ENCODE measurements around the gene NTRK1. TPM values are rescaled to one million over a fixed set of nuclear protein-coding genes. Genes with fewer than 3 reads are reported as not detected.

NTRK1 gene
- total RNA-seq, 1 donor from 2014 or later, result not detected

GRCh38 chr1:156897078-156897825 is 36.6 kb downstream of the NTRK1 start:
- Histone ChIP-seq H3K36me3 (ENCODE audit: control insufficient read depth, insufficient read depth, low read length) (no peaks in the 10 kb centered on the region), H3K27me3 (ENCODE audit: control insufficient read depth, insufficient read depth, low read length) (no peaks in the 10 kb centered on the region), H3K4me3 (ENCODE audit: low read depth, low read length) (no peak overlapping the region)
- DNase-seq (ENCODE audit: low read depth), result peak; percentile 32
- no peak for TF ChIP-seq CTCF (IDR thresholded peaks at IDR 0.05; ENCODE audit: insufficient read depth, low read length, poor library complexity, severe bottlenecking)

GRCh38 chr1:156898161-156898566 is 37.5 kb downstream of the NTRK1 start:
- H3K4me3 ChIP-seq (ENCODE audit: low read depth, low read length), result no peak overlapping the region
- no peaks in the 10 kb centered on the region for H3K36me3 ChIP-seq (ENCODE audit: control insufficient read depth, insufficient read depth, low read length)
- DNase-seq (ENCODE audit: low read depth), result peak; percentile 16
- H3K27me3 ChIP-seq (ENCODE audit: control insufficient read depth, insufficient read depth, low read length), result no peaks in the 10 kb centered on the region
- TF ChIP-seq CTCF (IDR thresholded peaks at IDR 0.05; ENCODE audit: insufficient read depth, low read length, poor library complexity, severe bottlenecking), result no peak

- TF ChIP-seq CTCF (IDR thresholded peaks at IDR 0.05; ENCODE audit: insufficient read depth, low read length, poor library complexity, severe bottlenecking), result no peak
- no peaks in the 10 kb centered on the region for H3K36me3 ChIP-seq (ENCODE audit: control insufficient read depth, insufficient read depth, low read length)
- no peaks in the 10 kb centered on the region for H3K27me3 ChIP-seq (ENCODE audit: control insufficient read depth, insufficient read depth, low read length)
- DNase-seq (ENCODE audit: low read depth), result no peak
- no peak overlapping the region for H3K4me3 ChIP-seq (ENCODE audit: low read depth, low read length)
These were observed 38.5 kb downstream of the NTRK1 start for GRCh38 chr1:156898971-156899664.

- Histone ChIP-seq H3K36me3 (ENCODE audit: control insufficient read depth, insufficient read depth, low read length) (no peaks in the 10 kb centered on the region), H3K27me3 (ENCODE audit: control insufficient read depth, insufficient read depth, low read length) (no peaks in the 10 kb centered on the region), H3K4me3 (ENCODE audit: low read depth, low read length) (no peak overlapping the region)
- no peak for DNase-seq (ENCODE audit: low read depth)
- no peak for TF ChIP-seq CTCF (IDR thresholded peaks at IDR 0.05; ENCODE audit: insufficient read depth, low read length, poor library complexity, severe bottlenecking)
These were observed 39.5 kb downstream of the NTRK1 start for GRCh38 chr1:156899956-156900718.

GRCh38 chr1:156900896-156901589 is 40.4 kb downstream of the NTRK1 start:
- no peak for DNase-seq (ENCODE audit: low read depth)
- Histone ChIP-seq H3K27me3 (ENCODE audit: control insufficient read depth, insufficient read depth, low read length) (no peaks in the 10 kb centered on the region), H3K36me3 (ENCODE audit: control insufficient read depth, insufficient read depth, low read length) (no peaks in the 10 kb centered on the region), H3K4me3 (ENCODE audit: low read depth, low read length) (no peak overlapping the region)
- TF ChIP-seq CTCF (IDR thresholded peaks at IDR 0.05; ENCODE audit: insufficient read depth, low read length, poor library complexity, severe bottlenecking), result no peak

Measured in kidney epithelial cell (primary cell).